Measurements from ENCODE around the gene CADM1.

CADM1 gene

GRCh38 chr11:115158053-115158452 is 346.2 kb downstream of the CADM1 start:
- DNase-seq (ENCODE audit: low spot score in 2 of 2) (no peak), ATAC-seq (no peak)
- H3K9me3 Mint-ChIP-seq: peaks cover 3% of the 10 kb centered on the region
- H3K27ac Mint-ChIP-seq: no peak overlapping the region
- H3K4me1 Mint-ChIP-seq: peaks cover 3% of the 10 kb centered on the region
- no peaks in the 10 kb centered on the region for H3K36me3 Mint-ChIP-seq
- no peak overlapping the region for H3K4me3 Mint-ChIP-seq

- H3K27ac Mint-ChIP-seq: no peak overlapping the region
- DNase-seq (ENCODE audit: low spot score in 2 of 2) (no peak), ATAC-seq (no peak)
- H3K9me3 Mint-ChIP-seq: peaks cover 6% of the 10 kb centered on the region
- H3K36me3 Mint-ChIP-seq: no peaks in the 10 kb centered on the region
- H3K4me3 Mint-ChIP-seq: no peak overlapping the region
- peaks cover 6% of the 10 kb centered on the region for H3K4me1 Mint-ChIP-seq
Measured at GRCh38 chr11:115157247-115157646, 347.0 kb downstream of the CADM1 start.

GRCh38 chr11:115155978-115156377 is 348.2 kb downstream of the CADM1 start:
- peaks cover 6% of the 10 kb centered on the region for H3K4me1 Mint-ChIP-seq
- no peak overlapping the region for H3K27ac Mint-ChIP-seq
- no peak overlapping the region for H3K4me3 Mint-ChIP-seq
- no peaks in the 10 kb centered on the region for H3K36me3 Mint-ChIP-seq
- DNase-seq (ENCODE audit: low spot score in 2 of 2): no peak
- no peak for ATAC-seq
- H3K9me3 Mint-ChIP-seq: peaks cover 6% of the 10 kb centered on the region

- no peak for DNase-seq (ENCODE audit: low spot score in 2 of 2)
- no peak overlapping the region for H3K4me3 Mint-ChIP-seq
- H3K4me1 Mint-ChIP-seq: peaks cover 6% of the 10 kb centered on the region
- H3K9me3 Mint-ChIP-seq: peaks cover 6% of the 10 kb centered on the region
- no peak overlapping the region for H3K27ac Mint-ChIP-seq
- ATAC-seq: no peak
- no peaks in the 10 kb centered on the region for H3K36me3 Mint-ChIP-seq
Measured at GRCh38 chr11:115155320-115155719, 348.9 kb downstream of the CADM1 start.

- ATAC-seq (no peak), DNase-seq (ENCODE audit: low spot score in 2 of 2) (no peak)
- Mint-ChIP-seq H3K9me3 (peaks cover 6% of the 10 kb centered on the region), H3K4me3 (no peak overlapping the region), H3K27ac (no peak overlapping the region), H3K4me1 (peaks cover 6% of the 10 kb centered on the region), H3K36me3 (no peaks in the 10 kb centered on the region)
Measured at GRCh38 chr11:115154355-115154736, 349.9 kb downstream of the CADM1 start.

GRCh38 chr11:115153731-115154354 is 350.4 kb downstream of the CADM1 start:
- no peak overlapping the region for H3K4me3 Mint-ChIP-seq
- ATAC-seq: no peak

GRCh38 chr11:115153135-115153534 is 351.1 kb downstream of the CADM1 start:
- H3K4me1 Mint-ChIP-seq: peaks cover 6% of the 10 kb centered on the region
- no peak for ATAC-seq
- no peak for DNase-seq (ENCODE audit: low spot score in 2 of 2)
- peak overlapping the region; percentile 82 for H3K27ac Mint-ChIP-seq
- peaks cover 8% of the 10 kb centered on the region for H3K9me3 Mint-ChIP-seq
- H3K36me3 Mint-ChIP-seq: no peaks in the 10 kb centered on the region
- no peak overlapping the region for H3K4me3 Mint-ChIP-seq

More at GRCh38 chr11:115153731-115154354, 350.4 kb downstream of the CADM1 start:
- Mint-ChIP-seq H3K9me3 (peaks cover 6% of the 10 kb centered on the region), H3K27ac (no peak overlapping the region), H3K4me1 (peaks cover 6% of the 10 kb centered on the region), H3K36me3 (no peaks in the 10 kb centered on the region)
- no peak for DNase-seq (ENCODE audit: low spot score in 2 of 2)

GRCh38 chr11:115151010-115151409 is 353.2 kb downstream of the CADM1 start:
- ATAC-seq (no peak), DNase-seq (ENCODE audit: low spot score in 2 of 2) (no peak)
- Mint-ChIP-seq H3K9me3 (peaks cover 16% of the 10 kb centered on the region), H3K4me1 (peaks cover 17% of the 10 kb centered on the region), H3K4me3 (no peak overlapping the region), H3K27ac (no peak overlapping the region), H3K36me3 (no peaks in the 10 kb centered on the region)

GRCh38 chr11:115148691-115149090 is 355.5 kb downstream of the CADM1 start:
- DNase-seq (ENCODE audit: low spot score in 2 of 2) (no peak), ATAC-seq (peak; percentile 17)
- Mint-ChIP-seq H3K36me3 (no peaks in the 10 kb centered on the region), H3K9me3 (peaks cover 16% of the 10 kb centered on the region), H3K27ac (peak overlapping the region; percentile 54), H3K4me1 (peaks cover 17% of the 10 kb centered on the region), H3K4me3 (no peak overlapping the region)

GRCh38 chr11:115148101-115148500 is 356.1 kb downstream of the CADM1 start:
- ATAC-seq: no peak
- H3K4me3 Mint-ChIP-seq: no peak overlapping the region
- peaks cover 14% of the 10 kb centered on the region for H3K4me1 Mint-ChIP-seq
- H3K27ac Mint-ChIP-seq: no peak overlapping the region
- no peak for DNase-seq (ENCODE audit: low spot score in 2 of 2)
- H3K36me3 Mint-ChIP-seq: no peaks in the 10 kb centered on the region
- H3K9me3 Mint-ChIP-seq: peaks cover 13% of the 10 kb centered on the region

- ATAC-seq (no peak), DNase-seq (ENCODE audit: low spot score in 2 of 2) (no peak)
- Mint-ChIP-seq H3K36me3 (no peaks in the 10 kb centered on the region), H3K9me3 (peaks cover 10% of the 10 kb centered on the region), H3K4me1 (peaks cover 10% of the 10 kb centered on the region), H3K27ac (peak overlapping the region; percentile 38), H3K4me3 (no peak overlapping the region)
Measured at GRCh38 chr11:115147243-115147807, 356.9 kb downstream of the CADM1 start.

GRCh38 chr11:115146425-115146824 is 357.8 kb downstream of the CADM1 start:
- ATAC-seq (no peak), DNase-seq (ENCODE audit: low spot score in 2 of 2) (no peak)
- Mint-ChIP-seq H3K4me1 (peaks cover 10% of the 10 kb centered on the region), H3K9me3 (peaks cover 10% of the 10 kb centered on the region), H3K4me3 (no peak overlapping the region), H3K27ac (peak overlapping the region; percentile 38), H3K36me3 (no peaks in the 10 kb centered on the region)

- H3K27ac Mint-ChIP-seq: no peak overlapping the region
- no peaks in the 10 kb centered on the region for H3K36me3 Mint-ChIP-seq
- ATAC-seq (no peak), DNase-seq (ENCODE audit: low spot score in 2 of 2) (no peak)
- peaks cover 10% of the 10 kb centered on the region for H3K4me1 Mint-ChIP-seq
- H3K4me3 Mint-ChIP-seq: no peak overlapping the region
- H3K9me3 Mint-ChIP-seq: peaks cover 10% of the 10 kb centered on the region
Measured at GRCh38 chr11:115145324-115145723, 358.9 kb downstream of the CADM1 start.

- H3K27ac Mint-ChIP-seq: no peak overlapping the region
- peaks cover 10% of the 10 kb centered on the region for H3K4me1 Mint-ChIP-seq
- DNase-seq (ENCODE audit: low spot score in 2 of 2) (no peak), ATAC-seq (no peak)
- H3K36me3 Mint-ChIP-seq: no peaks in the 10 kb centered on the region
- peaks cover 10% of the 10 kb centered on the region for H3K9me3 Mint-ChIP-seq
- H3K4me3 Mint-ChIP-seq: no peak overlapping the region
Measured at GRCh38 chr11:115144914-115145313, 359.3 kb downstream of the CADM1 start.

GRCh38 chr11:115144014-115144413 is 360.2 kb downstream of the CADM1 start:
- Mint-ChIP-seq H3K4me1 (peaks cover 10% of the 10 kb centered on the region), H3K36me3 (no peaks in the 10 kb centered on the region), H3K4me3 (no peak overlapping the region), H3K27ac (no peak overlapping the region), H3K9me3 (peaks cover 10% of the 10 kb centered on the region)
- DNase-seq (ENCODE audit: low spot score in 2 of 2): no peak
- ATAC-seq: no peak

- ATAC-seq: no peak
- no peak for DNase-seq (ENCODE audit: low spot score in 2 of 2)
- no peaks in the 10 kb centered on the region for H3K36me3 Mint-ChIP-seq
- no peaks in the 10 kb centered on the region for H3K9me3 Mint-ChIP-seq
- H3K4me1 Mint-ChIP-seq: peaks cover 1% of the 10 kb centered on the region
- no peak overlapping the region for H3K27ac Mint-ChIP-seq
- H3K4me3 Mint-ChIP-seq: no peak overlapping the region
Measured at GRCh38 chr11:115141231-115142114, 362.7 kb downstream of the CADM1 start.
